HepG2 (cell line): ENCODE results near the gene SKI. TPM values are rescaled to one million over a fixed set of nuclear protein-coding genes. Genes with fewer than 3 reads are reported as not detected.

ENCODE experiments used
- BCL6 ChIP-seq: IDR thresholded peaks from 2 replicates; pipeline ENCODE4 v1.6.1; 2016; ENCODE audit warnings: missing genetic modification reagents, missing compliant biosample characterization
- HMGXB4 ChIP-seq, 2 experiments: sonication (generic) in 1 of 2; formaldehyde crosslinking in 1 of 2; IDR thresholded peaks; 2 replicates each; pipeline versions ENCODE4 v1.4.0 to v1.6.1; 2018 to 2020; ENCODE audit warnings: missing genetic modification reagents in 2 of 2, borderline replicate concordance in 1 of 2, low read depth in 1 of 2, mild to moderate bottlenecking in 1 of 2, missing biosample characterization in 1 of 2
- KDM2A ChIP-seq: sonication (generic); formaldehyde crosslinking; IDR thresholded peaks from 2 replicates; pipeline ENCODE4 v1.4.0; 2020; ENCODE audit warnings: low read depth, missing genetic modification reagents, borderline replicate concordance
- NR2F6 ChIP-seq, 2 experiments: IDR thresholded peaks; 2 replicates each; pipeline ENCODE4 v1.6.1; 2016; ENCODE audit warnings: antibody characterized with exemption in 1 of 2, mild to moderate bottlenecking in 1 of 2
- SALL1 ChIP-seq: sonication (generic); formaldehyde crosslinking; IDR thresholded peaks from 2 replicates; pipeline ENCODE4 v1.8.0; 2022; ENCODE audit warnings: mild to moderate bottlenecking, missing genetic modification reagents
- SATB2 ChIP-seq: sonication (generic); formaldehyde crosslinking; IDR thresholded peaks from 2 replicates; pipeline ENCODE4 v1.5.0; 2020; ENCODE audit warnings: missing genetic modification reagents
- ZFP41 ChIP-seq: sonication (generic); formaldehyde crosslinking; IDR thresholded peaks from 2 replicates; pipeline ENCODE4 v1.4.0; 2020; ENCODE audit warnings: mild to moderate bottlenecking, missing genetic modification reagents, borderline replicate concordance
- ZFP91 ChIP-seq: sonication (generic); formaldehyde crosslinking; IDR thresholded peaks from 2 replicates; pipeline ENCODE4 v1.9.0; 2022; ENCODE audit warnings: missing genetic modification reagents, mild to moderate bottlenecking, borderline replicate concordance
- ZGPAT ChIP-seq: IDR thresholded peaks from 2 replicates; pipeline ENCODE4 v1.6.1; 2016; ENCODE audit warnings: mild to moderate bottlenecking
- ZHX1 ChIP-seq: sonication (generic); formaldehyde crosslinking; IDR thresholded peaks from 2 replicates; pipeline ENCODE4 v1.8.1; 2022; ENCODE audit warnings: low read depth, mild to moderate bottlenecking, missing genetic modification reagents
- ZNF10 ChIP-seq: sonication (generic); formaldehyde crosslinking; IDR thresholded peaks from 2 replicates; pipeline ENCODE4 v1.4.0; 2020; ENCODE audit warnings: mild to moderate bottlenecking, low read depth, missing genetic modification reagents, borderline replicate concordance
- ZNF274 ChIP-seq: sonication (generic); formaldehyde crosslinking; IDR thresholded peaks from 2 replicates; pipeline ENCODE4 v1.5.1; 2020; ENCODE audit warnings: mild to moderate bottlenecking, missing genetic modification reagents
- ZNF549 ChIP-seq: sonication (generic); formaldehyde crosslinking; IDR thresholded peaks from 2 replicates; pipeline ENCODE4 v1.5.0; 2020; ENCODE audit warnings: missing genetic modification reagents
- ZNF574 ChIP-seq: sonication (generic); formaldehyde crosslinking; IDR thresholded peaks from 2 replicates; pipeline ENCODE4 v1.4.0; 2020; ENCODE audit warnings: missing genetic modification reagents
- ZNF598 ChIP-seq: sonication (generic); formaldehyde crosslinking; IDR thresholded peaks from 2 replicates; pipeline ENCODE4 v1.5.1; 2020; ENCODE audit warnings: mild to moderate bottlenecking, missing genetic modification reagents, borderline replicate concordance
- ZSCAN25 ChIP-seq: sonication (generic); formaldehyde crosslinking; IDR thresholded peaks from 2 replicates; pipeline ENCODE4 v1.8.0; 2022; ENCODE audit warnings: mild to moderate bottlenecking, missing genetic modification reagents
- polyA plus RNA-seq, 8 experiments: library from polyadenylated mRNA; depleted of rRNA in 3 of 8; stranded (reverse) in 7 of 8; unstranded in 1 of 8; fragments of >200 nt; fragmentation: Illumina TruSeq in 4 of 8; extraction: Trizol in 4 of 8; gene quantifications; 2 replicates each; pipeline versions ENCODE4 v1.2.1 to v1.2.3, GENCODE V29; 2011 to 2016; ENCODE audit warnings: low read depth in 4 of 8, missing spikeins in 1 of 8, mixed read lengths in 1 of 8; ENCODE audit not compliant: insufficient read depth in 1 of 8
- total RNA-seq, 5 experiments: library from RNA; depleted of rRNA; stranded (reverse); fragments of >200 nt; fragmentation: Illumina TruSeq; extraction: Trizol; gene quantifications; 2 replicates each; pipeline ENCODE4 v1.2.3, GENCODE V29; 2016; ENCODE audit warnings: low read depth in 1 of 5

Gene SKI
- total and polyA plus RNA-seq, 2 of the 13 experiments (the other 11 are each of a cell fraction or from before 2014, with no cell fraction given) = 4.7 to 6.9 TPM

- TF ChIP-seq SALL1 (CRISPR knock-in tag) (peak; percentile 52), ZNF274 (CRISPR knock-in tag) (0 out of 2 replicates have a peak, but pooled peaks have one; percentile 31), ZNF10 (CRISPR knock-in tag) (no peak), ZNF598 (CRISPR knock-in tag) (peak; percentile 71; the same call in 1 of the 2 replicates), ZFP91 (CRISPR knock-in tag) (peak; percentile 40; the same call in 1 of the 2 replicates), ZNF574 (CRISPR knock-in tag) (peak; percentile 49; the same call in 1 of the 2 replicates), SATB2 (no peak), ZSCAN25 (CRISPR knock-in tag) (peak; percentile 92; the same call in 1 of the 2 replicates), ZGPAT (CRISPR knock-in tag) (peak; percentile 39; the same call in 1 of the 2 replicates), ZNF549 (CRISPR knock-in tag) (no peak), NR2F6 (IDR thresholded peaks at IDR 0.05) (no peak), NR2F6 (CRISPR knock-in tag; IDR thresholded peaks at IDR 0.05) (peak; percentile 36; the same call in 1 of the 2 replicates), KDM2A (CRISPR knock-in tag) (peak; percentile 58; the same call in 1 of the 2 replicates), BCL6 (CRISPR knock-in tag) (0 out of 2 replicates have a peak, but pooled peaks have one; percentile 28), ZFP41 (CRISPR knock-in tag) (no peak), HMGXB4 (CRISPR knock-in tag; IDR thresholded peaks at IDR 0.05; ENCODE audit: borderline replicate concordance in 1 of 2, low read depth in 1 of 2) (peak; percentile 7 to 51; a peak in 2 of 4 replicates), ZHX1 (CRISPR knock-in tag) (0 out of 2 replicates have a peak, but pooled peaks have one; percentile 18)
Measured at GRCh38 chr1:2311184-2312032, 83.3 kb downstream of the SKI start (continued).
